HepG2 (cell line): Measurements from ENCODE around the gene DCUN1D3. TPM values are rescaled to one million over a fixed set of nuclear protein-coding genes. Genes with fewer than 3 reads are reported as not detected.

Source experiments
- AGO2 ChIP-seq: fragments of 200-400 bp; formaldehyde crosslinking; optimal IDR thresholded peaks from 2 replicates; pipeline ENCODE3; 2017; ENCODE audit warnings: mild to moderate bottlenecking, low read depth, low read length, moderate library complexity
- ARID2 ChIP-seq: sonication (generic); formaldehyde crosslinking; IDR thresholded peaks from 2 replicates; pipeline ENCODE4 v1.8.1; 2022; ENCODE audit warnings: mild to moderate bottlenecking, missing genetic modification reagents, borderline replicate concordance
- CBX2 ChIP-seq, 2 experiments: fragments of 200-600 bp in 1 of 2; sonication (generic); formaldehyde crosslinking in 1 of 2; IDR thresholded peaks; 2 replicates each; pipeline versions ENCODE4 v1.7.0 to v1.8.1; 2018 to 2022; ENCODE audit warnings: low read depth in 2 of 2, low read length in 1 of 2, mild to moderate bottlenecking in 1 of 2, missing genetic modification reagents in 1 of 2
- HMG20B ChIP-seq: conservative IDR thresholded peaks from 2 replicates; pipeline ENCODE4 v1.6.1; 2016; ENCODE audit warnings: missing genetic modification reagents, missing compliant biosample characterization
- LCORL ChIP-seq, 2 experiments: fragments of 450-650 bp in 1 of 2; sonication (generic) in 1 of 2; formaldehyde crosslinking in 1 of 2; IDR thresholded peaks; 2 replicates each; pipeline versions ENCODE4 v1.5.0 to v1.6.1; 2017 to 2020; ENCODE audit warnings: antibody characterized with exemption in 1 of 2, missing genetic modification reagents in 1 of 2
- NR2F2 ChIP-seq: IDR thresholded peaks from 2 replicates; pipeline ENCODE4 v1.6.1; 2012; ENCODE audit warnings: low read depth, inconsistent platforms, borderline replicate concordance
- SMARCC2 ChIP-seq: fragments of 450-650 bp; IDR thresholded peaks from 2 replicates; pipeline ENCODE4 v1.6.1; 2017; ENCODE audit warnings: antibody characterized with exemption, mild to moderate bottlenecking
- SNAI1 ChIP-seq: sonication (generic); formaldehyde crosslinking; IDR thresholded peaks from 2 replicates; pipeline ENCODE4 v1.5.0; 2020; ENCODE audit warnings: mild to moderate bottlenecking, missing genetic modification reagents, borderline replicate concordance
- TEAD2 ChIP-seq: sonication (generic); formaldehyde crosslinking; IDR thresholded peaks from 2 replicates; pipeline ENCODE4 v1.9.0; 2021; ENCODE audit warnings: missing genetic modification reagents
- WIZ ChIP-seq: sonication (generic); formaldehyde crosslinking; IDR thresholded peaks from 2 replicates; pipeline ENCODE4 v1.5.1; 2020; ENCODE audit warnings: mild to moderate bottlenecking, missing genetic modification reagents
- XBP1 ChIP-seq: sonication (generic); formaldehyde crosslinking; IDR thresholded peaks from 2 replicates; pipeline ENCODE4 v1.5.0; 2020; ENCODE audit warnings: missing genetic modification reagents
- ZBTB38 ChIP-seq: sonication (generic); formaldehyde crosslinking; IDR thresholded peaks from 2 replicates; pipeline ENCODE4 v1.5.1; 2020; ENCODE audit warnings: mild to moderate bottlenecking, missing genetic modification reagents
- ZFP1 ChIP-seq: IDR thresholded peaks from 2 replicates; pipeline ENCODE4 v1.6.1; 2016
- ZFP41 ChIP-seq: sonication (generic); formaldehyde crosslinking; IDR thresholded peaks from 2 replicates; pipeline ENCODE4 v1.4.0; 2020; ENCODE audit warnings: mild to moderate bottlenecking, missing genetic modification reagents, borderline replicate concordance
- ZNF282 ChIP-seq: fragments of 450-650 bp; IDR thresholded peaks from 2 replicates; pipeline ENCODE4 v1.6.1; 2018; ENCODE audit not compliant: partially characterized antibody
- ZNF839 ChIP-seq: sonication (generic); formaldehyde crosslinking; IDR thresholded peaks from 2 replicates; pipeline ENCODE4 v1.4.0; 2020; ENCODE audit warnings: missing genetic modification reagents, mild to moderate bottlenecking, borderline replicate concordance
- ZNF878 ChIP-seq: sonication (generic); formaldehyde crosslinking; IDR thresholded peaks from 2 replicates; pipeline ENCODE4 v1.8.1; 2023; ENCODE audit warnings: mild to moderate bottlenecking, missing genetic modification reagents, moderate library complexity
- polyA plus RNA-seq, 8 experiments: library from polyadenylated mRNA; depleted of rRNA in 3 of 8; stranded (reverse) in 7 of 8; unstranded in 1 of 8; fragments of >200 nt; fragmentation: Illumina TruSeq in 4 of 8; extraction: Trizol in 4 of 8; gene quantifications; 2 replicates each; pipeline versions ENCODE4 v1.2.1 to v1.2.3, GENCODE V29; 2011 to 2016; ENCODE audit warnings: low read depth in 4 of 8, missing spikeins in 1 of 8, mixed read lengths in 1 of 8; ENCODE audit not compliant: insufficient read depth in 1 of 8
- total RNA-seq, 5 experiments: library from RNA; depleted of rRNA; stranded (reverse); fragments of >200 nt; fragmentation: Illumina TruSeq; extraction: Trizol; gene quantifications; 2 replicates each; pipeline ENCODE4 v1.2.3, GENCODE V29; 2016; ENCODE audit warnings: low read depth in 1 of 5
- TF ChIP-seq, protein P1 (sequence below): sonication (generic); formaldehyde crosslinking; IDR thresholded peaks from 2 replicates; pipeline ENCODE4 v1.4.0; 2020; ENCODE audit warnings: mild to moderate bottlenecking, missing genetic modification reagents
- TF ChIP-seq, protein P2 (sequence below): sonication (generic); formaldehyde crosslinking; IDR thresholded peaks from 2 replicates; pipeline ENCODE4 v1.5.1; 2020; ENCODE audit warnings: missing genetic modification reagents, mild to moderate bottlenecking, borderline replicate concordance
- TF ChIP-seq, protein P3 (sequence below): sonication (generic); formaldehyde crosslinking; IDR thresholded peaks from 2 replicates; pipeline ENCODE4 v1.5.1; 2020; ENCODE audit warnings: missing genetic modification reagents, mild to moderate bottlenecking, borderline replicate concordance
- TF ChIP-seq, protein P4 (sequence below): conservative IDR thresholded peaks from 2 replicates; pipeline ENCODE4 v1.6.1; 2018; ENCODE audit warnings: missing genetic modification reagents
- TF ChIP-seq, protein P5 (sequence below): sonication (generic); formaldehyde crosslinking; IDR thresholded peaks from 2 replicates; pipeline ENCODE4 v1.8.0; 2022; ENCODE audit warnings: low read depth, missing genetic modification reagents

The DCUN1D3 gene
- total and polyA plus RNA-seq, 2 of the 13 experiments (the other 11 are each of a cell fraction or from before 2014, with no cell fraction given) = 5.0 to 19.3 TPM

DNA sequence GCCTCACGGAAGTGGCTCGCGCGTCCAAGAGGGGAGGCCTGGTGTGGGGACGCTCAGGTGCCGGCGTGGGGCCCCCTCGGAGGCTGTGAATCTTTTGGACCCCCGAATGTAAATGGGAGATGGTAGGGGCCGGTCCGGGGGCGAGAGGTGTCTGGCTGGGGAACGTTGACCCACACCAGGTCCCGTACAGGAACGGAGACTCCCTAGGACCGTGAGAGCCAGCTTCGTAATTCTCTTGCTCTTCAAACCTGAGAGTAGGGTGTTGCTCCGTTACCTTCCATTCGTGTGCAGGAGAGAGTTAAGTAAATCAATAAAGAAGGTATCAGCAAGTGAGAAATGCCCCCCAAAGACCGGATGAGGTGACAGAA lies 894 bp upstream of the DCUN1D3 start (continued):
- TF ChIP-seq CBX2 (IDR thresholded peaks at IDR 0.05; ENCODE audit: low read depth, low read length) = no peak
- no peak for TF ChIP-seq CBX2 (CRISPR knock-in tag; IDR thresholded peaks at IDR 0.05; ENCODE audit: low read depth)
- TF ChIP-seq ZNF839 (CRISPR knock-in tag) = peak; percentile 9; the same call in 1 of the 2 replicates
- TF ChIP-seq, protein P1, sequence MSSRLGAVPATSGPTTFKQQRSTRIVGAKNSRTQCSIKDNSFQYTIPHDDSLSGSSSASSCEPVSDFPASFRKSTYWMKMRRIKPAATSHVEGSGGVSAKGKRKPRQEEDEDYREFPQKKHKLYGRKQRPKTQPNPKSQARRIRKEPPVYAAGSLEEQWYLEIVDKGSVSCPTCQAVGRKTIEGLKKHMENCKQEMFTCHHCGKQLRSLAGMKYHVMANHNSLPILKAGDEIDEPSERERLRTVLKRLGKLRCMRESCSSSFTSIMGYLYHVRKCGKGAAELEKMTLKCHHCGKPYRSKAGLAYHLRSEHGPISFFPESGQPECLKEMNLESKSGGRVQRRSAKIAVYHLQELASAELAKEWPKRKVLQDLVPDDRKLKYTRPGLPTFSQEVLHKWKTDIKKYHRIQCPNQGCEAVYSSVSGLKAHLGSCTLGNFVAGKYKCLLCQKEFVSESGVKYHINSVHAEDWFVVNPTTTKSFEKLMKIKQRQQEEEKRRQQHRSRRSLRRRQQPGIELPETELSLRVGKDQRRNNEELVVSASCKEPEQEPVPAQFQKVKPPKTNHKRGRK (CRISPR knock-in tag) = no peak
- peak; percentile 63; the same call in 1 of the 2 replicates for TF ChIP-seq TEAD2 (CRISPR knock-in tag)
- peak; percentile 3; the same call in 1 of the 2 replicates for TF ChIP-seq WIZ (CRISPR knock-in tag)
- TF ChIP-seq HMG20B (CRISPR knock-in tag) = no peak
- TF ChIP-seq, protein P2, sequence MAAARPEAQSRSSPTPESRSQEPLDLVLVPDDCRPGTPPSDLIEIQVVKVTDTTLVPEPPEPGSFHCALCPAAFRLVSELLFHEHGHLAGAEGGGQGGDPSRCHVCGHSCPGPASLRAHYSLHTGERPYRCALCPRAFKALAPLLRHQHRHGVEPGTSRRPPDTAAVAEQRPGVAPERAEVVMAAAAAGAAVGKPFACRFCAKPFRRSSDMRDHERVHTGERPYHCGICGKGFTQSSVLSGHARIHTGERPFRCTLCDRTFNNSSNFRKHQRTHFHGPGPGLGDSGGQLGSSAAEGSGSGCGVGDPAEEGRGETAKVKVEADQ = no peak
- no peak for TF ChIP-seq ZFP1
- TF ChIP-seq, protein P3, sequence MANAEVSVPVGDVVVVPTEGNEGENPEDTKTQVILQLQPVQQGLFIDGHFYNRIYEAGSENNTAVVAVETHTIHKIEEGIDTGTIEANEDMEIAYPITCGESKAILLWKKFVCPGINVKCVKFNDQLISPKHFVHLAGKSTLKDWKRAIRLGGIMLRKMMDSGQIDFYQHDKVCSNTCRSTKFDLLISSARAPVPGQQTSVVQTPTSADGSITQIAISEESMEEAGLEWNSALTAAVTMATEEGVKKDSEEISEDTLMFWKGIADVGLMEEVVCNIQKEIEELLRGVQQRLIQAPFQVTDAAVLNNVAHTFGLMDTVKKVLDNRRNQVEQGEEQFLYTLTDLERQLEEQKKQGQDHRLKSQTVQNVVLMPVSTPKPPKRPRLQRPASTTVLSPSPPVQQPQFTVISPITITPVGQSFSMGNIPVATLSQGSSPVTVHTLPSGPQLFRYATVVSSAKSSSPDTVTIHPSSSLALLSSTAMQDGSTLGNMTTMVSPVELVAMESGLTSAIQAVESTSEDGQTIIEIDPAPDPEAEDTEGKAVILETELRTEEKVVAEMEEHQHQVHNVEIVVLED = no peak
- no peak for TF ChIP-seq LCORL (IDR thresholded peaks at IDR 0.05)
- no peak; the same call in 1 of the 2 replicates for TF ChIP-seq LCORL (CRISPR knock-in tag; IDR thresholded peaks at IDR 0.05)
- no peak; the same call in 1 of the 2 replicates for TF ChIP-seq ZBTB38 (CRISPR knock-in tag)
- TF ChIP-seq ZNF878 (CRISPR knock-in tag) = no peak
- TF ChIP-seq, protein P4, sequence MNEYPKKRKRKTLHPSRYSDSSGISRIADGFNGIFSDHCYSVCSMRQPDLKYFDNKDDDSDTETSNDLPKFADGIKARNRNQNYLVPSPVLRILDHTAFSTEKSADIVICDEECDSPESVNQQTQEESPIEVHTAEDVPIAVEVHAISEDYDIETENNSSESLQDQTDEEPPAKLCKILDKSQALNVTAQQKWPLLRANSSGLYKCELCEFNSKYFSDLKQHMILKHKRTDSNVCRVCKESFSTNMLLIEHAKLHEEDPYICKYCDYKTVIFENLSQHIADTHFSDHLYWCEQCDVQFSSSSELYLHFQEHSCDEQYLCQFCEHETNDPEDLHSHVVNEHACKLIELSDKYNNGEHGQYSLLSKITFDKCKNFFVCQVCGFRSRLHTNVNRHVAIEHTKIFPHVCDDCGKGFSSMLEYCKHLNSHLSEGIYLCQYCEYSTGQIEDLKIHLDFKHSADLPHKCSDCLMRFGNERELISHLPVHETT = no peak
- TF ChIP-seq ARID2 (CRISPR knock-in tag) = 0 out of 2 replicates have a peak, but pooled peaks have one; percentile 3
- TF ChIP-seq, protein P5, sequence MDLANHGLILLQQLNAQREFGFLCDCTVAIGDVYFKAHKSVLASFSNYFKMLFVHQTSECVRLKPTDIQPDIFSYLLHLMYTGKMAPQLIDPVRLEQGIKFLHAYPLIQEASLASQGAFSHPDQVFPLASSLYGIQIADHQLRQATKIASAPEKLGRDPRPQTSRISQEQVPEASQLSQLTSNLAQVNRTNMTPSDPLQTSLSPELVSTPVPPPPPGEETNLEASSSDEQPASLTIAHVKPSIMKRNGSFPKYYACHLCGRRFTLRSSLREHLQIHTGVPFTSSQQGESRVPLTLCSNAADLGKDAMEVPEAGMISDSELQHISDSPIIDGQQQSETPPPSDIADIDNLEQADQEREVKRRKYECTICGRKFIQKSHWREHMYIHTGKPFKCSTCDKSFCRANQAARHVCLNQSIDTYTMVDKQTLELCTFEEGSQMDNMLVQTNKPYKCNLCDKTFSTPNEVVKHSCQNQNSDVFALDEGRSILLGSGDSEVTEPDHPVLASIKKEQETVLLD (CRISPR knock-in tag) = 0 out of 2 replicates have a peak, but pooled peaks have one; percentile 12
- TF ChIP-seq ZFP41 (CRISPR knock-in tag) = peak; percentile 1; the same call in 1 of the 2 replicates
- TF ChIP-seq XBP1 (CRISPR knock-in tag) = no peak
- TF ChIP-seq NR2F2 = 0 out of 2 replicates have a peak, but pooled peaks have one; percentile 2
- TF ChIP-seq ZNF282 = no peak
- no peak for TF ChIP-seq SNAI1
- peak; percentile 85 for TF ChIP-seq AGO2
- TF ChIP-seq SMARCC2 = no peak
